AG04449 (cell line): Measurements from ENCODE around the gene FAM20A.
"Not testable (repeated sequence)": the region's sequence is repeated elsewhere in the genome, so short reads cannot be mapped to it uniquely, and the experiment has no call there.

ENCODE experiments used
- CTCF ChIA-PET: fragments of 350-600 bp; formaldehyde crosslinking; extraction: SDS; loops from one replicate; lab custom pipeline; 2021; ENCODE audit warnings: antibody characterized with exemption; lab: Yijun Ruan, JAX
- POLR2A ChIA-PET: fragments of 400-600, 350-600 bp; formaldehyde crosslinking; extraction: SDS; loops from one replicate; lab custom pipeline; 2020; ENCODE audit warnings: antibody characterized with exemption, inconsistent platforms; lab: Yijun Ruan, JAX
- DNase-seq: peaks from one replicate; pipeline ENCODE4 v3.0.0-alpha.2; 2010; ENCODE audit warnings: low read depth, low spot score
- H3K4me3 ChIP-seq: 2 replicates; pipeline ENCODE4 v1.5.1; 2011; ENCODE audit warnings: low read depth, mild to moderate bottlenecking, control low read depth, low read length
- TF ChIP-seq, protein P1 (sequence below): IDR thresholded peaks from one replicate; pipeline ENCODE4 v1.5.1; 2011; ENCODE audit warnings: mild to moderate bottlenecking, moderate library complexity, low read length, control low read depth, inconsistent platforms; ENCODE audit not compliant: insufficient read depth; ENCODE audit errors: missing control alignments

FAM20A gene

DNA sequence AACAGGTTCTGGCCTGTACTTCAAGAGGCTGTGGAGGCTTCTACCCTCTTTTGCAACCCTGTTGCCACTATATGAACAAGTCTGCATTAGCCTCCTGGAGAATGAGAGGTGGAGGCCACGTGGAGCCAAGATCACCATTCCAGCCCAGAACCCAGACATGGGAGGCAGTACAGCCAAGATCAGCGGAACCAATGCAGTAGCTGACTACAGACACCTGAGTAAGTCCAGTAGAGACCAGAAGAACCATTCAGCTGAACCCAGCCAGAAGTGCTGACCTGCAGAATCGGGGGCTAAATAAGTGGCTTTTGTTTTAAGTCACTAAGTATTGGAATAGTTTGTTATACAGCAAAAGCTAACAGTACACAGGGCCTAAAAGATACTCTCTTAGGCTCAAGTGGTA is 12.1 kb downstream of the FAM20A start:
- CTCF ChIA-PET: no interaction called here
- DNase-seq: no peak
- TF ChIP-seq, protein P1, sequence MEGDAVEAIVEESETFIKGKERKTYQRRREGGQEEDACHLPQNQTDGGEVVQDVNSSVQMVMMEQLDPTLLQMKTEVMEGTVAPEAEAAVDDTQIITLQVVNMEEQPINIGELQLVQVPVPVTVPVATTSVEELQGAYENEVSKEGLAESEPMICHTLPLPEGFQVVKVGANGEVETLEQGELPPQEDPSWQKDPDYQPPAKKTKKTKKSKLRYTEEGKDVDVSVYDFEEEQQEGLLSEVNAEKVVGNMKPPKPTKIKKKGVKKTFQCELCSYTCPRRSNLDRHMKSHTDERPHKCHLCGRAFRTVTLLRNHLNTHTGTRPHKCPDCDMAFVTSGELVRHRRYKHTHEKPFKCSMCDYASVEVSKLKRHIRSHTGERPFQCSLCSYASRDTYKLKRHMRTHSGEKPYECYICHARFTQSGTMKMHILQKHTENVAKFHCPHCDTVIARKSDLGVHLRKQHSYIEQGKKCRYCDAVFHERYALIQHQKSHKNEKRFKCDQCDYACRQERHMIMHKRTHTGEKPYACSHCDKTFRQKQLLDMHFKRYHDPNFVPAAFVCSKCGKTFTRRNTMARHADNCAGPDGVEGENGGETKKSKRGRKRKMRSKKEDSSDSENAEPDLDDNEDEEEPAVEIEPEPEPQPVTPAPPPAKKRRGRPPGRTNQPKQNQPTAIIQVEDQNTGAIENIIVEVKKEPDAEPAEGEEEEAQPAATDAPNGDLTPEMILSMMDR: no peak
- no peak overlapping the region for H3K4me3 ChIP-seq
- POLR2A ChIA-PET: no interaction called here

DNA sequence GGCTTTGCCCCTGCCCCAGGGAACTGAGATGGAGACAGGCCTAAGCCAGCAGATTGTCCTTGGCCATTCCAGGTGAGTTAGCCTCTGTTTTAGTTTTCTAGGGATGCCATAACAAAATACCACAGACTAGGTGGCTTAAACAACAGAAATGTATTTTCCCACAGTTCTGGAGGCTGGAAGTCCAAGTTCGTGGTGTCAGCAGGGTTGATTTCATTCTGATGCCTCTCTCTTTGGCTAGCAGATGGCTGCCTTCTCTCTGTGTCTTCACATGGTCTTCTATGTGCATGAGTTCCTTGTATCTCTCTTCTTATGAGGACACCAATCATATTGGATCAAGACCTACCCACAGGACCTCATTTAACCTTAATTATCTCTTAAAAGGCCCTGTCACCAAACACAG is 12.8 kb downstream of the FAM20A start:
- TF ChIP-seq, protein P1: no peak
- no peak overlapping the region for H3K4me3 ChIP-seq
- POLR2A ChIA-PET: no interaction called here
- CTCF ChIA-PET: no interaction called here
- no peak for DNase-seq

DNA sequence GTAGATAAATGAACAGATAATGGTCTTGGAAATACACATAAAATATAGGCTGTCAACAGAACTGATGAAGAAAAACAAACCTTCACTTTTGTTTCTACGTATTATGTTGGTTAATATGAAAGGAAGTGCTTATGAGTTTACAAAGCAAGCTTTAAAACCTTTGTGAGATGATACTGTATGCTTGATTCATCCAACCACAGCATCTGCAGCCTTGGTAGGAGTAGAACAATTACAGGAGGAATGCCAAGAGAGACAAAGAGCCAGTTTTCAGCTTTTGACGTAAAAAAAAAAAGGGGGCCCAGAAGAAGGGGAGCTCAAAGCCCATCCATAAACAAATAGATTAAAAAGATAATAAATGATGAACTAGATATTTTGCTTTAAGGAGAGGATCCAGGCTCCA is 13.3 kb downstream of the FAM20A start:
- no peak for DNase-seq
- CTCF ChIA-PET: no interaction called here
- TF ChIP-seq, protein P1: no peak
- POLR2A ChIA-PET: no interaction called here
- no peak overlapping the region for H3K4me3 ChIP-seq

DNA sequence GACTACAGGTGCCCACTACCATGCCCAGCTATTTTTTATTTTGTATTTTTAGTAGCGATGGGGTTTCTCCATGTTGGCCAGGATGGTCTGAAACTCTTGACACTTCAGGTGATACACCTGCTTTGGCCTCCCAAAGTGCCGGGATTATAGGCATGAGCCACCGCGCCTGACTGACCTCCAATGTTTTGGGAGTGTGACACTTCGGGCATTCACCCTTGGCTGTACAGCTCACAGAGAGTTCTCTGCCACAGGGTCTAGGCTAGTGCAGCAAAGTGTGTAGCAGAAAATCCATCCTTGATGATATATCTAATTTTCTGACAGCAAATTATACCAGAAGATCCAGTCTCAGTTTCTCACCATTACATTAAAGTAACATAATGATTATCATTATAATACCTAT is 14.1 kb downstream of the FAM20A start:
- ChIA-PET CTCF (no interaction called here), POLR2A (no interaction called here)
- TF ChIP-seq, protein P1: no peak
- no peak overlapping the region for H3K4me3 ChIP-seq
- DNase-seq: no peak

DNA sequence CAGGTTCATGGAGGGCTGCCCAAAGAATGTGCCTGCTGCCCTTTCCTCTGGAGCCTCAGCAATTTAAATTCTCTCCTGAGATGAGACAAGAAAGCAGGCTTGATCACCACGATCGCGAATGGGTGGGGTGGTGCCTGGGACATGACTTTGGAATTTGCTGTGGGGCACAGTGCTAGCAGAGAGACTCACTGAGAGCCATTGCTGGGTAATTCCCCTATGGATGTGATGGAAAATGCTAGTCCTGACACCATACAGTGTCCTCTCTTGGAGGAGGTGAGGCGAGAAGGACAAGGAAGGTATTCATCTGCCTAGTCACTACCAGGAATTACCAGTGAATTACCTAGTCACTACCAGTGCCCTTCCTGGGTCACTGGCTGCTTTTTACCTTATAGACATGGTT is 15.5 kb downstream of the FAM20A start:
- ChIA-PET POLR2A (no interaction called here), CTCF (no interaction called here)
- TF ChIP-seq, protein P1: no peak
- DNase-seq: no peak
- H3K4me3 ChIP-seq: no peak overlapping the region

DNA sequence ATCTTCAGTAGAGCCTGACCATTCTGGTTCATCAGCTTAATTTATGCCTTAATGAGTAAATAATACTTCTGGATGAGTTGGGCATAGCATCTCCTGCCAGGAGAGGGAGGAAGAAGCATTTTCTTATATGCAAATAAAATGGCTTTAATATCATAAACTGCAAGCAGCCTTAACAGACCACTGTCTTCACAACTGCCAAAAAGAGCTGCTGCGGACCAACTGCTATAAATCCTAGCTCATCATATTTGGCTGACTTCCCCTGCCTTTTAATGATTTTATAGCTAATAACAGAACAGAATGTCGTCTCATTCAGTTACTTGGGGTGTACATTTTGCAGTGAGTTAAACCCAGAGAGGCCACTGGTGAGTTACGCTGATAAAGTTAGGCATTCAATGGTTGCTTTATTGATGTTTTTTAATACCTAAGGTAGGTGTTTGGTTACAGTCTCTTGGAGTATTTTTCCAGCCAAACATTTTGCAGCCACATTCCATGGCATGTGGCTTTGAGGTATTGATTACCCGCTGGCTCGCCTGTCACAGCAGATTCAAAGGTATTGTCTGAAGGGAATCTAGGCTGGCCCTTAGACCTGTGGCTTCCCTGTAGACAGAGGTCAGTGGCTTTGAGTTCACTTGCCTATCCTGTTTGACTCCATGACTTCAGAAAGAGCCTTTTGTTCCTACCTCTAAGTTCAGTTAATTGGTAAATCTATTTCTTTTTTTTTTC is 16.4 kb downstream of the FAM20A start:
- CTCF ChIA-PET: no interaction called here
- H3K4me3 ChIP-seq: no peak overlapping the region
- no peak for DNase-seq
- POLR2A ChIA-PET: no interaction called here
- TF ChIP-seq, protein P1: no peak

DNA sequence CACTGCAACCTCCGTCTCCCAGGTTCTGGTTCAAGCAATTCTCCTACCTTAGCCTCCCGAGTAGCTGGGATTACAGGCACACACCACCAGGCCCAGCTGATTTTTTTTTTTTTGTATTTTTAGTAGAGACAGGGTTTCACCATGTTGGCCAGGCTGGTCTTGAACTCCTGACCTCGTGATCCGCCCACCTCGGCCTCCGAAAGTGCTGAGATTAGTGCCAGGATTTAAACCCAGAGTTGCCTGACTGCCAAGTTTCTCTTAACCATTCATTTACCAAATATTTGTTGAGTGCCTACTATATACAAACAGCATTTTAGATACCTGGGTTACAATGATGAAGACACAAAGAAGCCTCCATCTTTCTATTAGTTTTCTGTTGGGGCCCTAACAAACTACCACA is 18.3 kb downstream of the FAM20A start:
- DNase-seq, CTCF ChIA-PET, POLR2A ChIA-PET, H3K4me3 ChIP-seq: not testable (repeated sequence)
